ENCODE results near the gene GBP5.
"Not testable (repeated sequence)": the region's sequence is repeated elsewhere in the genome, so short reads cannot be mapped to it uniquely, and the experiment has no call there.

The GBP5 gene

GRCh38 chr1:89284078-89284763 lies 11.6 kb upstream of the GBP5 start:
- not testable (repeated sequence) for DNase-seq (ENCODE audit: low read depth)

GRCh38 chr1:89280766-89281165 lies 8.1 kb upstream of the GBP5 start:
- DNase-seq (ENCODE audit: low read depth), result no peak

GRCh38 chr1:89279011-89279466 lies 6.4 kb upstream of the GBP5 start:
- no peak for DNase-seq (ENCODE audit: low read depth)

GRCh38 chr1:89277725-89278124 lies 5.1 kb upstream of the GBP5 start:
- DNase-seq (ENCODE audit: low read depth), result no peak

GRCh38 chr1:89276690-89277089 lies 4.0 kb upstream of the GBP5 start:
- no peak for DNase-seq (ENCODE audit: low read depth)

- DNase-seq (ENCODE audit: low read depth), result no peak
Measured at GRCh38 chr1:89274411-89274857, 1.8 kb upstream of the GBP5 start.

- DNase-seq (ENCODE audit: low read depth), result no peak
Measured at GRCh38 chr1:89273324-89273778, 691 bp upstream of the GBP5 start.

GRCh38 chr1:89271341-89272015 lies 1.2 kb downstream of the GBP5 start:
- no peak for DNase-seq (ENCODE audit: low read depth)

GRCh38 chr1:89270423-89270822 lies 2.2 kb downstream of the GBP5 start:
- DNase-seq (ENCODE audit: low read depth), result no peak

- no peak for DNase-seq (ENCODE audit: low read depth)
Measured at GRCh38 chr1:89269277-89269676, 3.4 kb downstream of the GBP5 start.

- DNase-seq (ENCODE audit: low read depth), result no peak
Measured at GRCh38 chr1:89262643-89263042, 10.0 kb downstream of the GBP5 start.

GRCh38 chr1:89261926-89262515 lies 10.6 kb downstream of the GBP5 start:
- no peak for DNase-seq (ENCODE audit: low read depth)

- DNase-seq (ENCODE audit: low read depth), result no peak
Measured at GRCh38 chr1:89260566-89261255, 11.9 kb downstream of the GBP5 start.

GRCh38 chr1:89260042-89260441 lies 12.6 kb downstream of the GBP5 start:
- DNase-seq (ENCODE audit: low read depth), result no peak

GRCh38 chr1:89259283-89259971 lies 13.2 kb downstream of the GBP5 start:
- DNase-seq (ENCODE audit: low read depth), result no peak

GRCh38 chr1:89257041-89257440 lies 15.6 kb downstream of the GBP5 start:
- no peak for DNase-seq (ENCODE audit: low read depth)

GRCh38 chr1:89255581-89255980 lies 17.1 kb downstream of the GBP5 start:
- DNase-seq (ENCODE audit: low read depth), result not testable (repeated sequence)

GRCh38 chr1:89254658-89255287 lies 17.9 kb downstream of the GBP5 start:
- DNase-seq (ENCODE audit: low read depth), result no peak

GRCh38 chr1:89243046-89243445 lies 29.6 kb downstream of the GBP5 start:
- no peak for DNase-seq (ENCODE audit: low read depth)

All from activated T-cell treated with anti-CD3 and anti-CD28 coated beads for 1 hour (primary cell).